Measurements from ENCODE around the gene AP5Z1. TPM values are rescaled to one million over a fixed set of nuclear protein-coding genes. Genes with fewer than 3 reads are reported as not detected.

AP5Z1 gene
- total RNA-seq, 1 experiment from 2014 or later, result 38.3 TPM

DNA sequence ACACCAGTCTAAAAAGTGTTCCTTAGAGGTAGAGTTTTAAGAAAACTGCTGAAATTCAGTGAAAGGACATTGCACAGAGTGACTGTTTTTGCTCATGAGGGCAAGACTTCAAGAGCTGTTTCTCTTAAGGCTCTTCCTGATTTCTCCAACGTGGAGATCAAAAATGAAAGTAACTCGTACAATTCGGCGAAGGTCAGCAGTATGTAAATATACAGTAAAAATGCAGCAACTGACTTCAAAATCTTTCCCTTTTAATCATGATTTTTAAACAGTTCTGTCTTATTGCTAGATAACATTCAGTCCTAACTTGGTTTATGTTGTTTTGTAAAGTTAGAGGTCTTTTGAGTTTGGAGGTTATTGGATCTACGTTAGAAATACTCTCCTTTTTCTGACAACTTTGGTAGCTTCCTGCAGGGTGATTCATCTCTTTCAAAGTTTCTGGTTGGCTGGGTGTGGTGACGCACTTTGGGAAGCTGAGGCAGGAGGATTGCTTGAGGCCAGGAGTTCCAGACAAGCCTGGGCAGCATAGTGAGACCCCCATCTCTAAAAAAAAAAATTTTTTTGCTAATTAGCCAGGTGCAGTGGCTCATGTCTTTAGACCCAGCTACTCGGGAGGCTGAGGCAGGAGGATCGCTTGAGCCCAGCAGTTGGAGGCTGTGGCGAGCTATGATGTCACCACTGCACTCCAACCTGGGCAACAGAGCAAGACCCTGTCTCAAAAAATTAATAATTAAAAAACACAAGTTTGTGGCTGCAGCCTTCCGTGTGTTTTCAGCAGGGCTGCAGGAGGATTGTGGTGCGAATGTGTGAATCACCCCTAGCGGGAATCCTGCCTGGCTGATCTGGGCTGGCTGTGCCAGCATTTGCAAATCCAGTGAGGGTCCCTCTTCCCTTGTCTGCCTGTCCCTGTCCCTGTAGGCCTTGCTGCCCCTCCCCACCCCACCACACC lies 29.2 kb upstream of the AP5Z1 start:
- no peak overlapping the region for H2BK20ac ChIP-seq (ENCODE audit: low read depth, low read length, poor library complexity, severe bottlenecking)
- H3K27ac Mint-ChIP-seq, result no peak overlapping the region
- H2BK12ac ChIP-seq (ENCODE audit: insufficient read length, low read depth, low read length), result no peak overlapping the region
- H3K56ac ChIP-seq (ENCODE audit: insufficient read length, low read depth, low read length), result no peak overlapping the region
- no peak overlapping the region for H3K18ac ChIP-seq (ENCODE audit: insufficient read length, low read depth, low read length)
- H3K9me3 ChIP-seq (ENCODE audit: control insufficient read depth, low read depth, low read length), result no peaks in the 10 kb centered on the region
- TF ChIP-seq, protein P1, sequence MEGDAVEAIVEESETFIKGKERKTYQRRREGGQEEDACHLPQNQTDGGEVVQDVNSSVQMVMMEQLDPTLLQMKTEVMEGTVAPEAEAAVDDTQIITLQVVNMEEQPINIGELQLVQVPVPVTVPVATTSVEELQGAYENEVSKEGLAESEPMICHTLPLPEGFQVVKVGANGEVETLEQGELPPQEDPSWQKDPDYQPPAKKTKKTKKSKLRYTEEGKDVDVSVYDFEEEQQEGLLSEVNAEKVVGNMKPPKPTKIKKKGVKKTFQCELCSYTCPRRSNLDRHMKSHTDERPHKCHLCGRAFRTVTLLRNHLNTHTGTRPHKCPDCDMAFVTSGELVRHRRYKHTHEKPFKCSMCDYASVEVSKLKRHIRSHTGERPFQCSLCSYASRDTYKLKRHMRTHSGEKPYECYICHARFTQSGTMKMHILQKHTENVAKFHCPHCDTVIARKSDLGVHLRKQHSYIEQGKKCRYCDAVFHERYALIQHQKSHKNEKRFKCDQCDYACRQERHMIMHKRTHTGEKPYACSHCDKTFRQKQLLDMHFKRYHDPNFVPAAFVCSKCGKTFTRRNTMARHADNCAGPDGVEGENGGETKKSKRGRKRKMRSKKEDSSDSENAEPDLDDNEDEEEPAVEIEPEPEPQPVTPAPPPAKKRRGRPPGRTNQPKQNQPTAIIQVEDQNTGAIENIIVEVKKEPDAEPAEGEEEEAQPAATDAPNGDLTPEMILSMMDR (conservative IDR thresholded peaks at IDR 0.05), result no peak
- H2BK120ac ChIP-seq (ENCODE audit: low read depth, low read length, poor library complexity, severe bottlenecking), result no peak overlapping the region
- no peaks in the 10 kb centered on the region for H3K79me2 ChIP-seq (ENCODE audit: insufficient read depth, low read length)
- WGBS (ENCODE audit: extremely low coverage, insufficient read length, low lambda C conversion rate), result no CpG with 5 or more reads among the region's 12 CpGs
- H3K27me3 Mint-ChIP-seq (ENCODE audit: low read depth), result peaks cover 52% of the 10 kb centered on the region
- no peak overlapping the region for H2BK5ac ChIP-seq (ENCODE audit: insufficient read length, low read length)
- H3T11ph ChIP-seq (ENCODE audit: low read length), result no peak overlapping the region
- H3K23me2 ChIP-seq (ENCODE audit: insufficient read length, low read depth, low read length, poor library complexity, severe bottlenecking), result peaks cover 9% of the 10 kb centered on the region
- H3K9ac ChIP-seq (ENCODE audit: extremely low read depth, insufficient read length, low read length), result no peak overlapping the region
- peaks cover 20 to 32% (median 32%) of the 10 kb centered on the region in 3 experiments for H3K36me3 Mint-ChIP-seq (ENCODE audit: insufficient read depth in 1 of 3, low read depth in 3 of 3)
- H3K23ac ChIP-seq (ENCODE audit: insufficient read length, low read depth, low read length), result no peak overlapping the region
- H3K27ac ChIP-seq (ENCODE audit: insufficient read length, low read depth, low read length), result no peak overlapping the region
- no peaks in the 10 kb centered on the region; the same call in 1 of the 2 replicates for H3K4me1 ChIP-seq (ENCODE audit: insufficient read depth, low read length)
- H2AK5ac ChIP-seq (ENCODE audit: insufficient read length, low read length), result no peak overlapping the region
- H3K4me3 Mint-ChIP-seq, result no peak overlapping the region; a peak in 1 of 5 replicates
- no peak overlapping the region for H4K5ac ChIP-seq (ENCODE audit: insufficient read length, low read depth, low read length)
- H3K4ac ChIP-seq (ENCODE audit: low read depth, low read length), result no peak overlapping the region
- peaks cover 5% of the 10 kb centered on the region; the same call in 1 of the 2 replicates for H3K27me3 ChIP-seq (ENCODE audit: insufficient read depth, low read length)
- H3K4me1 Mint-ChIP-seq, result peaks cover 12 to 17% of the 10 kb centered on the region in 2 experiments
- no peak overlapping the region for H4K8ac ChIP-seq (replicated peaks; ENCODE audit: insufficient read length, low read depth, low read length)
- no peak overlapping the region for H3K14ac ChIP-seq (ENCODE audit: insufficient read depth, low read length)
- DNase-seq, result no peak
- H4K91ac ChIP-seq (ENCODE audit: insufficient read length, low read depth, low read length), result no peak overlapping the region
- H2BK15ac ChIP-seq (ENCODE audit: low read depth, low read length), result no peak overlapping the region
- no peak overlapping the region for H3K4me2 ChIP-seq (ENCODE audit: insufficient read depth, insufficient read length, low read length)
- no peaks in the 10 kb centered on the region for H4K20me1 ChIP-seq (ENCODE audit: control insufficient read depth, insufficient read depth, insufficient read length)
- no peak overlapping the region for H2AFZ ChIP-seq (ENCODE audit: low read length)
- H3K9me3 Mint-ChIP-seq, result no peaks in the 10 kb centered on the region
- H3K79me1 ChIP-seq (ENCODE audit: insufficient read depth, low read depth, low read length, poor library complexity, severe bottlenecking), result no peaks in the 10 kb centered on the region

All from H9 (cell line).